H1 (cell line): ENCODE results near the gene PLXNA4. TPM values are rescaled to one million over a fixed set of nuclear protein-coding genes. Genes with fewer than 3 reads are reported as not detected.

Experiments
- CTCF ChIA-PET: fragments of 300-600 bp; sonication (Branson Sonifier 250); formaldehyde crosslinking; loops from one replicate; lab custom pipeline; 2021; ENCODE audit not compliant: partially characterized antibody; lab: Charles Lee
- POLR2A ChIA-PET: fragments of 300-600 bp; sonication (Branson Sonifier 250); formaldehyde crosslinking; loops from one replicate; lab custom pipeline; 2021; ENCODE audit warnings: inconsistent platforms; ENCODE audit not compliant: partially characterized antibody; lab: Charles Lee
- DNase-seq, 2 experiments: peaks; one replicate each; pipeline versions ENCODE4 v3.0.0 to v3.0.0-alpha.2; 2010 to 2022; ENCODE audit warnings: low spot score in 2 of 2, low read depth in 1 of 2, mixed read lengths in 1 of 2
- FAIRE-seq: peaks from 2 replicates; lab custom pipeline; 2011; peaks lifted over from hg19 to GRCh38; lab: Jason Lieb, UNC
- H2AFZ ChIP-seq: 2 replicates; pipeline ENCODE4 v1.8.1; 2012; ENCODE audit warnings: low read length, inconsistent platforms
- H2AK5ac ChIP-seq: 2 replicates; pipeline ENCODE4 v1.6.1; 2013; ENCODE audit warnings: low read depth, low read length
- H2BK120ac ChIP-seq: replicated peaks from 2 replicates; pipeline ENCODE3; 2013; ENCODE audit warnings: low read depth, low read length, inconsistent platforms
- H2BK12ac ChIP-seq: 2 replicates; pipeline ENCODE4 v1.6.1; 2013; ENCODE audit warnings: low read depth, low read length
- H2BK15ac ChIP-seq: 2 replicates; pipeline ENCODE4 v1.6.1; 2013; ENCODE audit warnings: low read length
- H2BK20ac ChIP-seq: 2 replicates; pipeline ENCODE4 v1.6.1; 2013; ENCODE audit warnings: low read length
- H2BK5ac ChIP-seq: 2 replicates; pipeline ENCODE4 v1.6.1; 2013; ENCODE audit warnings: low read depth, low read length
- H3K14ac ChIP-seq: 2 replicates; pipeline ENCODE4 v1.6.1; 2013; ENCODE audit warnings: inconsistent platforms; ENCODE audit not compliant: insufficient read length
- H3K18ac ChIP-seq: 2 replicates; pipeline ENCODE4 v1.6.1; 2013; ENCODE audit warnings: low read length; ENCODE audit errors: extremely low read depth
- H3K23ac ChIP-seq: 2 replicates; pipeline ENCODE4 v1.6.1; 2013; ENCODE audit warnings: inconsistent platforms; ENCODE audit not compliant: insufficient read length
- H3K23me2 ChIP-seq: 2 replicates; pipeline ENCODE4 v1.6.1; 2013; ENCODE audit warnings: low read depth, low read length
- H3K27ac ChIP-seq: 2 replicates; pipeline ENCODE4 v1.6.1; 2011; ENCODE audit warnings: low read depth, low read length, inconsistent platforms
- H3K27me3 ChIP-seq, 4 experiments: replicated peaks in 1 of 4; 1 replicate in 1 of 4; 2 replicates in 3 of 4; pipeline versions ENCODE4 v1.6.1 to v1.8.1; 2011 to 2013; ENCODE audit warnings: low read length in 3 of 4, mild to moderate bottlenecking in 3 of 4, inconsistent platforms in 2 of 4, mixed read lengths in 2 of 4, moderate library complexity in 1 of 4; ENCODE audit not compliant: control insufficient read depth in 3 of 4, insufficient read depth in 3 of 4; ENCODE audit errors: extremely low read depth in 1 of 4
- H3K36me3 ChIP-seq, 4 experiments: 2 replicates each; pipeline versions ENCODE4 v1.6.1 to v1.8.1; 2011 to 2013; ENCODE audit warnings: mild to moderate bottlenecking in 4 of 4, low read length in 3 of 4, moderate library complexity in 2 of 4, control low read depth in 1 of 4, inconsistent platforms in 1 of 4; ENCODE audit not compliant: insufficient read depth in 4 of 4, control insufficient read depth in 2 of 4
- H3K4ac ChIP-seq: replicated peaks from 2 replicates; pipeline ENCODE3; 2013; ENCODE audit warnings: low read length, low read depth, mixed read lengths, inconsistent platforms; ENCODE audit not compliant: insufficient read length
- H3K4me1 ChIP-seq, 4 experiments: replicated peaks in 1 of 4; 1 replicate in 1 of 4; 2 replicates in 3 of 4; pipeline versions ENCODE4 v1.6.1 to v1.8.1; 2011 to 2013; ENCODE audit warnings: low read length in 3 of 4, inconsistent platforms in 2 of 4, mixed read lengths in 1 of 4; ENCODE audit not compliant: insufficient read depth in 4 of 4, control insufficient read depth in 3 of 4
- H3K4me2 ChIP-seq, 2 experiments: 2 replicates each; pipeline versions ENCODE4 v1.6.1 to v1.8.1; 2011 to 2013; ENCODE audit warnings: low read depth in 2 of 2, low read length in 2 of 2, control low read depth in 1 of 2, inconsistent platforms in 1 of 2, mild to moderate bottlenecking in 1 of 2; ENCODE audit not compliant: insufficient read depth in 1 of 2
- H3K4me3 ChIP-seq, 4 experiments: fragments of 200-600, 300-600 bp in 1 of 4; sonication (generic), shearing (Covaris generic), sonication (Bioruptor Twin) in 1 of 4; 2 replicates each; pipeline versions ENCODE4 v1.5.1 to v1.8.1; 2011 to 2016; ENCODE audit warnings: low read length in 4 of 4, low read depth in 3 of 4, control low read depth in 2 of 4, inconsistent platforms in 2 of 4, mild to moderate bottlenecking in 2 of 4, mixed read lengths in 1 of 4, moderate library complexity in 1 of 4; ENCODE audit not compliant: insufficient read depth in 2 of 4; ENCODE audit errors: extremely low read depth in 1 of 4
- H3K56ac ChIP-seq: replicated peaks from 2 replicates; pipeline ENCODE3; 2013; ENCODE audit warnings: low read depth, mild to moderate bottlenecking, mixed read lengths, low read length, inconsistent platforms; ENCODE audit not compliant: insufficient read length
- H3K79me1 ChIP-seq: 2 replicates; pipeline ENCODE4 v1.6.1; 2013; ENCODE audit warnings: low read depth, low read length, control low read depth
- H3K79me2 ChIP-seq, 2 experiments: 2 replicates each; pipeline versions ENCODE4 v1.6.1 to v1.8.1; 2012 to 2013; ENCODE audit warnings: low read length in 2 of 2, mild to moderate bottlenecking in 2 of 2, inconsistent platforms in 1 of 2; ENCODE audit not compliant: insufficient read depth in 2 of 2, control insufficient read depth in 1 of 2
- H3K9ac ChIP-seq, 4 experiments: replicated peaks in 1 of 4; 1 replicate in 1 of 4; 2 replicates in 3 of 4; pipeline versions ENCODE4 v1.6.1 to v1.8.1; 2011 to 2013; ENCODE audit warnings: low read depth in 3 of 4, low read length in 3 of 4, control low read depth in 2 of 4, mild to moderate bottlenecking in 2 of 4, moderate library complexity in 2 of 4, inconsistent platforms in 1 of 4; ENCODE audit errors: extremely low read depth in 1 of 4
- H3K9me3 ChIP-seq, 2 experiments: 2 replicates each; pipeline versions ENCODE4 v1.6.1 to v1.8.1; 2012 to 2013; ENCODE audit warnings: mild to moderate bottlenecking in 2 of 2, moderate library complexity in 2 of 2, control low read depth in 1 of 2, inconsistent platforms in 1 of 2, low read depth in 1 of 2, low read length in 1 of 2, mixed read lengths in 1 of 2; ENCODE audit not compliant: insufficient read depth in 2 of 2
- H4K20me1 ChIP-seq, 2 experiments: replicated peaks in 1 of 2; 2 replicates each; pipeline versions ENCODE3 to v1.8.1; 2011 to 2013; ENCODE audit warnings: inconsistent platforms in 2 of 2, low read length in 2 of 2, mild to moderate bottlenecking in 1 of 2; ENCODE audit not compliant: insufficient read depth in 2 of 2, control insufficient read depth in 1 of 2
- H4K5ac ChIP-seq: 2 replicates; pipeline ENCODE4 v1.6.1; 2013; ENCODE audit warnings: low read length, low read depth, mixed read lengths, inconsistent platforms; ENCODE audit not compliant: insufficient read length
- H4K8ac ChIP-seq: 2 replicates; pipeline ENCODE4 v1.8.0; 2013; ENCODE audit warnings: mild to moderate bottlenecking, moderate library complexity, low read length, inconsistent platforms; ENCODE audit not compliant: insufficient read depth; ENCODE audit errors: extremely low read depth
- H4K91ac ChIP-seq: replicated peaks from 2 replicates; pipeline ENCODE3; 2013; ENCODE audit warnings: low read length, mixed read lengths, inconsistent platforms; ENCODE audit not compliant: insufficient read length
- BACH1 ChIP-seq: IDR thresholded peaks from 2 replicates; pipeline ENCODE4 v1.6.1; 2012; ENCODE audit warnings: low read length, improper control_type of control experiment
- CBX8 ChIP-seq: fragments of 300-800, 300-1000 bp; sonication (generic); IDR thresholded peaks from 2 replicates; pipeline ENCODE4 v1.7.1; 2016; ENCODE audit warnings: low read depth, low read length, borderline replicate concordance
- E2F6 ChIP-seq: IDR thresholded peaks from 2 replicates; pipeline ENCODE4 v1.6.1; 2012; ENCODE audit warnings: inconsistent platforms
- EGR1 ChIP-seq: IDR thresholded peaks from 2 replicates; pipeline ENCODE4 v1.6.1; 2011; ENCODE audit warnings: low read depth, low read length, borderline replicate concordance
- NRF1 ChIP-seq: IDR thresholded peaks from 2 replicates; pipeline ENCODE4 v1.6.1; 2011; ENCODE audit warnings: mild to moderate bottlenecking, low read depth, low read length, improper control_type of control experiment
- POLR2AphosphoS5 ChIP-seq: IDR thresholded peaks from 2 replicates; pipeline ENCODE4 v1.6.1; 2011; ENCODE audit warnings: low read depth, low read length
- RBBP5 ChIP-seq: IDR thresholded peaks from 2 replicates; pipeline ENCODE4 v1.7.1; 2012; ENCODE audit warnings: low read depth, mild to moderate bottlenecking, inconsistent platforms, low read length, moderate library complexity, borderline replicate concordance
- RFX5 ChIP-seq: IDR thresholded peaks from 2 replicates; pipeline ENCODE4 v1.6.1; 2011; ENCODE audit warnings: low read depth, low read length, improper control_type of control experiment, borderline replicate concordance
- WGBS, 2 experiments: shearing (Covaris generic) in 1 of 2; methylation state at CpG; one replicate each; pipeline versions ENCODE4 v1.1.6 to v1.1.7; 2013 to 2015; ENCODE audit warnings: low lambda C conversion rate in 2 of 2, mixed read lengths in 2 of 2, inconsistent platforms in 1 of 2, low coverage in 1 of 2, missing lambda C conversion rate in 1 of 2; ENCODE audit not compliant: insufficient replicate concordance in 2 of 2, insufficient coverage in 1 of 2, insufficient read length in 1 of 2; ENCODE audit errors: extremely low coverage in 1 of 2, missing lambda C conversion rate in 1 of 2; 5-methylcytosine and 5-hydroxymethylcytosine counted together
- polyA plus RNA-seq, 7 experiments: library from polyadenylated mRNA; depleted of rRNA in 3 of 7; stranded (reverse) in 5 of 7; unstranded in 2 of 7; fragments of >200 nt in 5 of 7; fragments of 200-250 nt in 2 of 7; gene quantifications; 1 replicate in 5 of 7; 2 replicates in 1 of 7; 4 replicates in 1 of 7; pipeline versions ENCODE4 v1.2.1 to v1.2.3, GENCODE V29; 2011 to 2013; ENCODE audit warnings: missing spikeins in 2 of 7, mixed read lengths in 2 of 7
- total RNA-seq: library from RNA; stranded (reverse); fragmentation: NEBNext Ultra II Directional; extraction: Animal tissue kit (Norgen Biotek cat#: 25700); gene quantifications from 2 replicates; pipeline ENCODE4 v1.2.1, GENCODE V29; 2021

PLXNA4 gene
- total and polyA plus RNA-seq, 2 of the 8 experiments (the other 6 are each of a cell fraction or from before 2014, with no cell fraction given), result 0.76 to 0.79 TPM

- Histone ChIP-seq H4K5ac (no peak overlapping the region), H3K14ac (no peak overlapping the region), H3K4me3 (no peak overlapping the region), H3K23me2 (peaks cover 7% of the 10 kb centered on the region; the same call in 1 of the 2 replicates), H3K79me1 (no peaks in the 10 kb centered on the region), H3K56ac (no peak overlapping the region), H3K27me3 (peaks cover 20 to 27% (median 23%) of the 10 kb centered on the region in 4 experiments), H3K18ac (no peak overlapping the region), H3K36me3 (no peaks in the 10 kb centered on the region; a peak in 1 of 8 replicates), H4K8ac (no peak overlapping the region), H3K79me2 (no peaks in the 10 kb centered on the region), H3K4me2 (no peak overlapping the region), H2AK5ac (no peak overlapping the region), H3K4ac (no peak overlapping the region), H3K9me3 (no peaks in the 10 kb centered on the region), H3K4me1 (peaks cover 0 to 4% (median 1%) of the 10 kb centered on the region in 4 experiments; a peak in 3 of 7 replicates), H3K23ac (no peak overlapping the region), H3K9ac (no peak overlapping the region), H4K91ac (no peak overlapping the region), H4K20me1 (peaks cover 2% of the 10 kb centered on the region in 2 experiments), H3K27ac (no peak overlapping the region), H2BK12ac (no peak overlapping the region), H2BK5ac (no peak overlapping the region), H2AFZ (no peak overlapping the region), H2BK15ac (no peak overlapping the region), H2BK120ac (no peak overlapping the region), H2BK20ac (no peak overlapping the region)
- CTCF ChIA-PET, result interaction anchor here (0.6 to 1.9 kb wide), 25 partner anchors 8 to 691 kb away, joined by 3 to 14 read pairs (median 5); no protein-coding TSS in a partner anchor
- DNase-seq (no peak), FAIRE-seq (no peak)
- WGBS, 2 experiments, result 91% methylated on average over 4 of the region's 4 CpGs; no CpG with 5 or more reads in 1 of the 2 experiments
- POLR2A ChIA-PET, result no interaction called here
- TF ChIP-seq E2F6 (no peak), EGR1 (no peak), RBBP5 (no peak), NRF1 (no peak), RFX5 (no peak), BACH1 (no peak), POLR2AphosphoS5 (no peak), CBX8 (no peak)
- TF ChIP-seq, all 59 proteins: peak for 0
Observed at GRCh38 chr7:132581431-132581830, 5.2 kb upstream of the PLXNA4 start.
